ENCODE data around the gene SERPINA1. TPM values are rescaled to one million over a fixed set of nuclear protein-coding genes. Genes with fewer than 3 reads are reported as not detected.

SERPINA1 gene
- total and polyA plus RNA-seq, 2 of the 13 experiments (the other 11 are each of a cell fraction or from before 2014, with no cell fraction given) = 3,266 to 11,015 TPM

DNA sequence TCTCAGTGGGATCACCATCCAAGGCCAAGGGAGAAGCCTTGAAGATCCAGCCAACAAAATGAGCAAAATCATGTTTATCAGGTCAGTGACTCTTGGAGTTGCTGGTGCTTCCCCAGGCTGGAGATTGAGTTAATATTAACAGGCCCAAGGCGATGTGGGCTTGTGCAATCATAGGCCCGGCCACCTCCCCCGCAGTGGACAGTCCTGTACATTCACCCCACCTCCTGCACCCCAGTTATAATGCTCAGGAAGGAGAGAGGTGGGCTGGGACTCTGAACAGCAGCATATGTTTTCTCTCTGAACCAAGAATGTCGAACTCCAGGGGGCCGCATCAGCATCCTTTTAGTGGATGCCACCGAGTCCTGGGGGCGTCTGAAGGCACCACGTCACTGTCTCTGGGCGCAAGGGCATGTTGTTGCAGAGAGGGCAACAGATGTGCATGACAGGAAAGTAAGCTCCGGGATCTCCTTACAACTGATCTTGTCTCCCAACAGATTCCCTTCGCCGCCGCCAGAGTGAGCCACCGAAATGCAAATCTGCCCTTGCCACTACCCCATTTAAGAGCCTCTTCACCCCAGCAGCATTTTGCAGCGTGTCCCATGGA is 33.1 kb downstream of the SERPINA1 start (continued):
- TF ChIP-seq, protein P1, sequence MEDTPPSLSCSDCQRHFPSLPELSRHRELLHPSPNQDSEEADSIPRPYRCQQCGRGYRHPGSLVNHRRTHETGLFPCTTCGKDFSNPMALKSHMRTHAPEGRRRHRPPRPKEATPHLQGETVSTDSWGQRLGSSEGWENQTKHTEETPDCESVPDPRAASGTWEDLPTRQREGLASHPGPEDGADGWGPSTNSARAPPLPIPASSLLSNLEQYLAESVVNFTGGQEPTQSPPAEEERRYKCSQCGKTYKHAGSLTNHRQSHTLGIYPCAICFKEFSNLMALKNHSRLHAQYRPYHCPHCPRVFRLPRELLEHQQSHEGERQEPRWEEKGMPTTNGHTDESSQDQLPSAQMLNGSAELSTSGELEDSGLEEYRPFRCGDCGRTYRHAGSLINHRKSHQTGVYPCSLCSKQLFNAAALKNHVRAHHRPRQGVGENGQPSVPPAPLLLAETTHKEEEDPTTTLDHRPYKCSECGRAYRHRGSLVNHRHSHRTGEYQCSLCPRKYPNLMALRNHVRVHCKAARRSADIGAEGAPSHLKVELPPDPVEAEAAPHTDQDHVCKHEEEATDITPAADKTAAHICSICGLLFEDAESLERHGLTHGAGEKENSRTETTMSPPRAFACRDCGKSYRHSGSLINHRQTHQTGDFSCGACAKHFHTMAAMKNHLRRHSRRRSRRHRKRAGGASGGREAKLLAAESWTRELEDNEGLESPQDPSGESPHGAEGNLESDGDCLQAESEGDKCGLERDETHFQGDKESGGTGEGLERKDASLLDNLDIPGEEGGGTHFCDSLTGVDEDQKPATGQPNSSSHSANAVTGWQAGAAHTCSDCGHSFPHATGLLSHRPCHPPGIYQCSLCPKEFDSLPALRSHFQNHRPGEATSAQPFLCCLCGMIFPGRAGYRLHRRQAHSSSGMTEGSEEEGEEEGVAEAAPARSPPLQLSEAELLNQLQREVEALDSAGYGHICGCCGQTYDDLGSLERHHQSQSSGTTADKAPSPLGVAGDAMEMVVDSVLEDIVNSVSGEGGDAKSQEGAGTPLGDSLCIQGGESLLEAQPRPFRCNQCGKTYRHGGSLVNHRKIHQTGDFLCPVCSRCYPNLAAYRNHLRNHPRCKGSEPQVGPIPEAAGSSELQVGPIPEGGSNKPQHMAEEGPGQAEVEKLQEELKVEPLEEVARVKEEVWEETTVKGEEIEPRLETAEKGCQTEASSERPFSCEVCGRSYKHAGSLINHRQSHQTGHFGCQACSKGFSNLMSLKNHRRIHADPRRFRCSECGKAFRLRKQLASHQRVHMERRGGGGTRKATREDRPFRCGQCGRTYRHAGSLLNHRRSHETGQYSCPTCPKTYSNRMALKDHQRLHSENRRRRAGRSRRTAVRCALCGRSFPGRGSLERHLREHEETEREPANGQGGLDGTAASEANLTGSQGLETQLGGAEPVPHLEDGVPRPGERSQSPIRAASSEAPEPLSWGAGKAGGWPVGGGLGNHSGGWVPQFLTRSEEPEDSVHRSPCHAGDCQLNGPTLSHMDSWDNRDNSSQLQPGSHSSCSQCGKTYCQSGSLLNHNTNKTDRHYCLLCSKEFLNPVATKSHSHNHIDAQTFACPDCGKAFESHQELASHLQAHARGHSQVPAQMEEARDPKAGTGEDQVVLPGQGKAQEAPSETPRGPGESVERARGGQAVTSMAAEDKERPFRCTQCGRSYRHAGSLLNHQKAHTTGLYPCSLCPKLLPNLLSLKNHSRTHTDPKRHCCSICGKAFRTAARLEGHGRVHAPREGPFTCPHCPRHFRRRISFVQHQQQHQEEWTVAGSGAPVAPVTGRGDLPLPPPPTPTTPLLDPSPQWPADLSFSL (CRISPR knock-in tag; IDR thresholded peaks at IDR 0.05) = no peak; the same call in 1 of the 2 replicates
- TF ChIP-seq ZSCAN31 (CRISPR knock-in tag; IDR thresholded peaks at IDR 0.05; ENCODE audit: low read depth) (0 out of 2 replicates have a peak, but pooled peaks have one; percentile 28), JUND (CRISPR knock-in tag; IDR thresholded peaks at IDR 0.05) (peak; percentile 60; the same call in 1 of the 2 replicates), TOPORS (CRISPR knock-in tag; IDR thresholded peaks at IDR 0.05) (no peak), ZNF331 (CRISPR knock-in tag; IDR thresholded peaks at IDR 0.05) (peak; percentile 65; the same call in 1 of the 2 replicates), CREB1 (IDR thresholded peaks at IDR 0.05) (peak; percentile 53; the same call in 1 of the 2 replicates), CREB1 (CRISPR knock-in tag; IDR thresholded peaks at IDR 0.05) (peak; percentile 79), ZNF335 (CRISPR knock-in tag; IDR thresholded peaks at IDR 0.05) (no peak), ELF1 (CRISPR knock-in tag; IDR thresholded peaks at IDR 0.05) (no peak), EZH2 (conservative IDR thresholded peaks at IDR 0.05; ENCODE audit: low read depth, low read length) (no peak), ZNF607 (CRISPR knock-in tag; IDR thresholded peaks at IDR 0.05; ENCODE audit: borderline replicate concordance) (0 out of 2 replicates have a peak, but pooled peaks have one; percentile 20), ZBTB7B (CRISPR knock-in tag; IDR thresholded peaks at IDR 0.05) (peak; percentile 84)
- TF ChIP-seq, protein P2, sequence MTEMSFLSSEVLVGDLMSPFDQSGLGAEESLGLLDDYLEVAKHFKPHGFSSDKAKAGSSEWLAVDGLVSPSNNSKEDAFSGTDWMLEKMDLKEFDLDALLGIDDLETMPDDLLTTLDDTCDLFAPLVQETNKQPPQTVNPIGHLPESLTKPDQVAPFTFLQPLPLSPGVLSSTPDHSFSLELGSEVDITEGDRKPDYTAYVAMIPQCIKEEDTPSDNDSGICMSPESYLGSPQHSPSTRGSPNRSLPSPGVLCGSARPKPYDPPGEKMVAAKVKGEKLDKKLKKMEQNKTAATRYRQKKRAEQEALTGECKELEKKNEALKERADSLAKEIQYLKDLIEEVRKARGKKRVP (CRISPR knock-in tag; IDR thresholded peaks at IDR 0.05) = peak in 1 of 2 experiments; percentile 56; a peak in 1 of 4 replicates
- TF ChIP-seq, protein P3, sequence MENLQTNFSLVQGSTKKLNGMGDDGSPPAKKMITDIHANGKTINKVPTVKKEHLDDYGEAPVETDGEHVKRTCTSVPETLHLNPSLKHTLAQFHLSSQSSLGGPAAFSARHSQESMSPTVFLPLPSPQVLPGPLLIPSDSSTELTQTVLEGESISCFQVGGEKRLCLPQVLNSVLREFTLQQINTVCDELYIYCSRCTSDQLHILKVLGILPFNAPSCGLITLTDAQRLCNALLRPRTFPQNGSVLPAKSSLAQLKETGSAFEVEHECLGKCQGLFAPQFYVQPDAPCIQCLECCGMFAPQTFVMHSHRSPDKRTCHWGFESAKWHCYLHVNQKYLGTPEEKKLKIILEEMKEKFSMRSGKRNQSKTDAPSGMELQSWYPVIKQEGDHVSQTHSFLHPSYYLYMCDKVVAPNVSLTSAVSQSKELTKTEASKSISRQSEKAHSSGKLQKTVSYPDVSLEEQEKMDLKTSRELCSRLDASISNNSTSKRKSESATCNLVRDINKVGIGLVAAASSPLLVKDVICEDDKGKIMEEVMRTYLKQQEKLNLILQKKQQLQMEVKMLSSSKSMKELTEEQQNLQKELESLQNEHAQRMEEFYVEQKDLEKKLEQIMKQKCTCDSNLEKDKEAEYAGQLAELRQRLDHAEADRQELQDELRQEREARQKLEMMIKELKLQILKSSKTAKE (CRISPR knock-in tag; IDR thresholded peaks at IDR 0.05; ENCODE audit: borderline replicate concordance) = peak; percentile 28; the same call in 1 of the 2 replicates
- TF ChIP-seq, protein P4, sequence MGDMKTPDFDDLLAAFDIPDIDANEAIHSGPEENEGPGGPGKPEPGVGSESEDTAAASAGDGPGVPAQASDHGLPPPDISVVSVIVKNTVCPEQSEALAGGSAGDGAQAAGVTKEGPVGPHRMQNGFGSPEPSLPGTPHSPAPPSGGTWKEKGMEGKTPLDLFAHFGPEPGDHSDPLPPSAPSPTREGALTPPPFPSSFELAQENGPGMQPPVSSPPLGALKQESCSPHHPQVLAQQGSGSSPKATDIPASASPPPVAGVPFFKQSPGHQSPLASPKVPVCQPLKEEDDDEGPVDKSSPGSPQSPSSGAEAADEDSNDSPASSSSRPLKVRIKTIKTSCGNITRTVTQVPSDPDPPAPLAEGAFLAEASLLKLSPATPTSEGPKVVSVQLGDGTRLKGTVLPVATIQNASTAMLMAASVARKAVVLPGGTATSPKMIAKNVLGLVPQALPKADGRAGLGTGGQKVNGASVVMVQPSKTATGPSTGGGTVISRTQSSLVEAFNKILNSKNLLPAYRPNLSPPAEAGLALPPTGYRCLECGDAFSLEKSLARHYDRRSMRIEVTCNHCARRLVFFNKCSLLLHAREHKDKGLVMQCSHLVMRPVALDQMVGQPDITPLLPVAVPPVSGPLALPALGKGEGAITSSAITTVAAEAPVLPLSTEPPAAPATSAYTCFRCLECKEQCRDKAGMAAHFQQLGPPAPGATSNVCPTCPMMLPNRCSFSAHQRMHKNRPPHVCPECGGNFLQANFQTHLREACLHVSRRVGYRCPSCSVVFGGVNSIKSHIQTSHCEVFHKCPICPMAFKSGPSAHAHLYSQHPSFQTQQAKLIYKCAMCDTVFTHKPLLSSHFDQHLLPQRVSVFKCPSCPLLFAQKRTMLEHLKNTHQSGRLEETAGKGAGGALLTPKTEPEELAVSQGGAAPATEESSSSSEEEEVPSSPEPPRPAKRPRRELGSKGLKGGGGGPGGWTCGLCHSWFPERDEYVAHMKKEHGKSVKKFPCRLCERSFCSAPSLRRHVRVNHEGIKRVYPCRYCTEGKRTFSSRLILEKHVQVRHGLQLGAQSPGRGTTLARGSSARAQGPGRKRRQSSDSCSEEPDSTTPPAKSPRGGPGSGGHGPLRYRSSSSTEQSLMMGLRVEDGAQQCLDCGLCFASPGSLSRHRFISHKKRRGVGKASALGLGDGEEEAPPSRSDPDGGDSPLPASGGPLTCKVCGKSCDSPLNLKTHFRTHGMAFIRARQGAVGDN (CRISPR knock-in tag; IDR thresholded peaks at IDR 0.05) = peak; percentile 89
